ENCODE results near the gene MAP3K4. TPM values are rescaled to one million over a fixed set of nuclear protein-coding genes. Genes with fewer than 3 reads are reported as not detected.

The MAP3K4 gene
- total RNA-seq, 2 experiments from 2014 or later: 30.3 to 38.7 TPM

GRCh38 chr6:161009991-161010390, 18.4 kb downstream of the MAP3K4 start:
- no TSS peak for BruUV-seq (replicated peaks)
- peaks cover 7% of the 10 kb centered on the region; the same call in 1 of the 2 replicates for H3K79me2 ChIP-seq (ENCODE audit: insufficient read depth, low read depth, low read length)
- H4K20me1 ChIP-seq (ENCODE audit: insufficient read depth, low read length): peaks cover 5% of the 10 kb centered on the region; the same call in 1 of the 2 replicates
- H3K4me2 ChIP-seq (ENCODE audit: low read length): no peak overlapping the region
- H3K27ac ChIP-seq (ENCODE audit: low read depth, low read length, poor library complexity, severe bottlenecking): no peak overlapping the region
- no peaks in the 10 kb centered on the region for H3K4me1 ChIP-seq (ENCODE audit: insufficient read depth, low read length, poor library complexity, severe bottlenecking)
- TF ChIP-seq, protein P1, sequence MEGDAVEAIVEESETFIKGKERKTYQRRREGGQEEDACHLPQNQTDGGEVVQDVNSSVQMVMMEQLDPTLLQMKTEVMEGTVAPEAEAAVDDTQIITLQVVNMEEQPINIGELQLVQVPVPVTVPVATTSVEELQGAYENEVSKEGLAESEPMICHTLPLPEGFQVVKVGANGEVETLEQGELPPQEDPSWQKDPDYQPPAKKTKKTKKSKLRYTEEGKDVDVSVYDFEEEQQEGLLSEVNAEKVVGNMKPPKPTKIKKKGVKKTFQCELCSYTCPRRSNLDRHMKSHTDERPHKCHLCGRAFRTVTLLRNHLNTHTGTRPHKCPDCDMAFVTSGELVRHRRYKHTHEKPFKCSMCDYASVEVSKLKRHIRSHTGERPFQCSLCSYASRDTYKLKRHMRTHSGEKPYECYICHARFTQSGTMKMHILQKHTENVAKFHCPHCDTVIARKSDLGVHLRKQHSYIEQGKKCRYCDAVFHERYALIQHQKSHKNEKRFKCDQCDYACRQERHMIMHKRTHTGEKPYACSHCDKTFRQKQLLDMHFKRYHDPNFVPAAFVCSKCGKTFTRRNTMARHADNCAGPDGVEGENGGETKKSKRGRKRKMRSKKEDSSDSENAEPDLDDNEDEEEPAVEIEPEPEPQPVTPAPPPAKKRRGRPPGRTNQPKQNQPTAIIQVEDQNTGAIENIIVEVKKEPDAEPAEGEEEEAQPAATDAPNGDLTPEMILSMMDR (conservative IDR thresholded peaks at IDR 0.05; ENCODE audit: low read length): no peak
- TF ChIP-seq EZH2phosphoT487 (IDR thresholded peaks at IDR 0.05; ENCODE audit: borderline replicate concordance, low read depth, low read length): no peak
- CTCF ChIA-PET (ENCODE audit: unreplicated experiment): interaction anchor here (1.1 kb wide), 1 partner anchor 18 kb away, joined by 3 read pairs; no protein-coding TSS in a partner anchor
- no peaks in the 10 kb centered on the region for H3K9me2 ChIP-seq (ENCODE audit: insufficient read depth, low read length)
- H2AFZ ChIP-seq (ENCODE audit: low read length): no peak overlapping the region
- POLR2A ChIA-PET: interaction anchor here (0.5 to 1.8 kb wide), 4 partner anchors 12 to 680 kb away, joined by 3 to 6 read pairs (median 4); no protein-coding TSS in a partner anchor
- H3K36me3 ChIP-seq (ENCODE audit: insufficient read depth, low read length): no peaks in the 10 kb centered on the region
- DNase-seq (ENCODE audit: low spot score): no peak
- no peak overlapping the region for H3K4me3 ChIP-seq (ENCODE audit: low read depth, low read length, poor library complexity, severe bottlenecking)
- intact Hi-C loops (cut with micrococcal nuclease; ENCODE audit: unreplicated experiment): no loop called here
- no peaks in the 10 kb centered on the region for H3K9me3 ChIP-seq (ENCODE audit: low read length)

DNA sequence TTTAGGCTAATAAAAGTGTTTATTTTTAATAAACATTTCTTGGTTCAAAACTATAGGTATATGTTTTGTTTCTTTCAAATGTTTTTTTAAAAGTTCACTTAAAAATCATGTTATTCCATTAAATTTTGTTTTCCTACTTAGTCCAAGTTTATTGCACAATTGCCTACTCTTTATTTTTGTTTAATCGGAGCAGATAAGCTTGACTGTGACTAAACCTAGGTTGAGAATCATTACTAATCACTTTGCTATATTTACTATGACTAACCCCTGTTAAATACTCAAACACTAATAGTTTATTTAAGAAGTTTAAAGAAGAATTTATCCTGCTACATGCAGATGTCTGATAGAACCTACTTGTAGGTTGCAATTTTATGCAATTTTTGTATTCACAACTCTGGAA, 18.8 kb downstream of the MAP3K4 start:
- Histone ChIP-seq H4K20me1 (ENCODE audit: insufficient read depth, low read length) (peaks cover 5% of the 10 kb centered on the region; the same call in 1 of the 2 replicates), H3K36me3 (ENCODE audit: insufficient read depth, low read length) (no peaks in the 10 kb centered on the region), H3K9me3 (ENCODE audit: low read length) (no peaks in the 10 kb centered on the region)

More for the DNA sequence above, 18.8 kb downstream of the MAP3K4 start:
- Histone ChIP-seq H3K4me3 (ENCODE audit: low read depth, low read length, poor library complexity, severe bottlenecking) (no peak overlapping the region), H3K9me2 (ENCODE audit: insufficient read depth, low read length) (no peaks in the 10 kb centered on the region), H3K79me2 (ENCODE audit: insufficient read depth, low read depth, low read length) (peaks cover 7% of the 10 kb centered on the region; the same call in 1 of the 2 replicates), H3K4me1 (ENCODE audit: insufficient read depth, low read length, poor library complexity, severe bottlenecking) (no peaks in the 10 kb centered on the region), H3K27ac (ENCODE audit: low read depth, low read length, poor library complexity, severe bottlenecking) (no peak overlapping the region), H3K4me2 (ENCODE audit: low read length) (no peak overlapping the region), H2AFZ (ENCODE audit: low read length) (no peak overlapping the region)
- no peak for TF ChIP-seq EZH2phosphoT487 (IDR thresholded peaks at IDR 0.05; ENCODE audit: borderline replicate concordance, low read depth, low read length)
- TF ChIP-seq, protein P1 (conservative IDR thresholded peaks at IDR 0.05; ENCODE audit: low read length): no peak
- no TSS peak for BruUV-seq (replicated peaks)
- intact Hi-C loops (cut with micrococcal nuclease; ENCODE audit: unreplicated experiment): no loop called here
- ChIA-PET POLR2A (interaction anchor here (0.5 to 1.8 kb wide), 3 partner anchors 12 to 103 kb away, joined by 3 to 6 read pairs (median 4); no protein-coding TSS in a partner anchor), CTCF (ENCODE audit: unreplicated experiment) (no interaction called here)
- DNase-seq (ENCODE audit: low spot score): no peak
